GM03348 (cell line): ENCODE data around the gene TPO.
"Not testable (repeated sequence)": the region's sequence is repeated elsewhere in the genome, so short reads cannot be mapped to it uniquely, and the experiment has no call there.

Experiments used
- DNase-seq: peaks from one replicate; pipeline ENCODE4 v3.0.0; 2012; ENCODE audit warnings: low spot score

The TPO gene

GRCh38 chr2:1405967-1406366 lies 7.3 kb upstream of the TPO start:
- no peak for DNase-seq

- no peak for DNase-seq
These were observed 6.8 kb upstream of the TPO start for GRCh38 chr2:1406434-1406833.

GRCh38 chr2:1407950-1408675 lies 5.2 kb upstream of the TPO start:
- no peak for DNase-seq

- no peak for DNase-seq
These were observed 858 bp downstream of the TPO start for GRCh38 chr2:1414121-1414520.

GRCh38 chr2:1414901-1415300 lies 1.6 kb downstream of the TPO start:
- not testable (repeated sequence) for DNase-seq

- DNase-seq, result no peak
These were observed 2.2 kb downstream of the TPO start for GRCh38 chr2:1415501-1415900.

GRCh38 chr2:1418566-1418965 lies 5.3 kb downstream of the TPO start:
- no peak for DNase-seq

GRCh38 chr2:1420746-1421480 lies 7.7 kb downstream of the TPO start:
- DNase-seq, result no peak

- DNase-seq, result no peak
These were observed 8.5 kb downstream of the TPO start for GRCh38 chr2:1421731-1422130.

GRCh38 chr2:1422131-1422530 lies 8.9 kb downstream of the TPO start:
- no peak for DNase-seq

- DNase-seq, result no peak
These were observed 9.5 kb downstream of the TPO start for GRCh38 chr2:1422716-1423285.

GRCh38 chr2:1427086-1427485 lies 13.8 kb downstream of the TPO start:
- DNase-seq, result no peak

GRCh38 chr2:1429895-1430294 lies 16.6 kb downstream of the TPO start:
- DNase-seq, result no peak

- DNase-seq, result no peak
These were observed 17.2 kb downstream of the TPO start for GRCh38 chr2:1430491-1430890.

- DNase-seq, result no peak
These were observed 18.7 kb downstream of the TPO start for GRCh38 chr2:1431886-1432400.

- no peak for DNase-seq
These were observed 19.5 kb downstream of the TPO start for GRCh38 chr2:1432726-1433125.

- no peak for DNase-seq
These were observed 23.1 kb downstream of the TPO start for GRCh38 chr2:1436369-1436768.

- no peak for DNase-seq
These were observed 23.8 kb downstream of the TPO start for GRCh38 chr2:1437101-1437500.

- DNase-seq, result no peak
These were observed 24.3 kb downstream of the TPO start for GRCh38 chr2:1437537-1437936.

- DNase-seq, result no peak
These were observed 25.7 kb downstream of the TPO start for GRCh38 chr2:1438972-1439371.

GRCh38 chr2:1440581-1440980 lies 27.3 kb downstream of the TPO start:
- DNase-seq, result no peak

- DNase-seq, result no peak
These were observed 33.0 kb downstream of the TPO start for GRCh38 chr2:1446301-1446700.

GRCh38 chr2:1448009-1448408 lies 34.7 kb downstream of the TPO start:
- DNase-seq, result no peak
